GM18520 (cell line): ENCODE data around the gene DENND10.
A peak's percentile ranks its signal among the peaks of the same experiment; 100 is the strongest.

ENCODE experiments used
- ATAC-seq: cut with Tn5 transposase; IDR thresholded peaks from one replicate; pipeline ENCODE4 v1.9.1; 2021; ENCODE audit not compliant: unreplicated experiment

DENND10 gene, protein sequence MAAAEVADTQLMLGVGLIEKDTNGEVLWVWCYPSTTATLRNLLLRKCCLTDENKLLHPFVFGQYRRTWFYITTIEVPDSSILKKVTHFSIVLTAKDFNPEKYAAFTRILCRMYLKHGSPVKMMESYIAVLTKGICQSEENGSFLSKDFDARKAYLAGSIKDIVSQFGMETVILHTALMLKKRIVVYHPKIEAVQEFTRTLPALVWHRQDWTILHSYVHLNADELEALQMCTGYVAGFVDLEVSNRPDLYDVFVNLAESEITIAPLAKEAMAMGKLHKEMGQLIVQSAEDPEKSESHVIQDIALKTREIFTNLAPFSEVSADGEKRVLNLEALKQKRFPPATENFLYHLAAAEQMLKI

GRCh38 chr10:119103903-119104653 is at the start of gene DENND10:
TSS of gene DENND10 (plus strand) at chr10:119104113. CDS start at chr10:119104143, 30 bp downstream.
- ATAC-seq, result peak; percentile 68

GRCh38 chr10:119055472-119055871 is 48.4 kb upstream of the DENND10 start:
- ATAC-seq, result no peak

DNA sequence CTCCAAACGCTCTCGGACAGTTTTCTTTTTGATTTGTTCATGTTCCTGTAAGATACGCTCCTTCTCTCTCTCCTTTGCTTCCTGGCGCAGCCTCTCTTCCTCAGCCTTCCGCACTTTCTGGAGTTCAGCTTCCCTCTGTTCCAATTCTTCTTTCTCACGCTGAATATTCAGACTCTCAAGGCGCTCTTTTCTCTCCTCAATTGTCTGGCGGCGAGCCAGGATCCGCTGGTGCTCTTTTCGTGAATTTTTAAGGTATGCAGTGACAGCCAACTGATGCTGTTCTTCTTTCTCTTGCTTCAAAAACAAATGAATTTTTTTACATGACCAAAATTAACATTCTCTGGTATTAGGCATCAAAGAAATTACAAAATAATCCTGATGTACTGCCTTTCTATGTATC is 45.9 kb upstream of the DENND10 start:
- no peak for ATAC-seq

DNA sequence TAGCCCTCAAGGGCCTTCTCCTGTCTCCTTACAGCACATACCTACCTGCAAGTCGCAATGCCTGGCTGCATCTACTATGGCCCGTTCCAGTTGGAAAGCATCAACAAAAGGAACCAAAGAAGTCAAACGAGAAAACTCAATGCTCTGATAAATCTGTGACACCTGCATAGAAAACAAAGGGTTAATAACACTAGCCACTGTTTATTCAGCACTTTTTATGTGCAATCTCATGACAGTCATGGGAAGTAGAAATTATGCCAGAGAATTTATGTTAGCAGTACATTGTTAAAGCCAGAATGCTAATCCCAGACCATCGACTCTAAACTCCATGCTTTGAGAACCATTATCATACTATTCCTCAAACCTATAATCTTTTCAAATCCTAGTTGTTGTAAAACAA is 44.4 kb upstream of the DENND10 start:
- ATAC-seq, result no peak

DNA sequence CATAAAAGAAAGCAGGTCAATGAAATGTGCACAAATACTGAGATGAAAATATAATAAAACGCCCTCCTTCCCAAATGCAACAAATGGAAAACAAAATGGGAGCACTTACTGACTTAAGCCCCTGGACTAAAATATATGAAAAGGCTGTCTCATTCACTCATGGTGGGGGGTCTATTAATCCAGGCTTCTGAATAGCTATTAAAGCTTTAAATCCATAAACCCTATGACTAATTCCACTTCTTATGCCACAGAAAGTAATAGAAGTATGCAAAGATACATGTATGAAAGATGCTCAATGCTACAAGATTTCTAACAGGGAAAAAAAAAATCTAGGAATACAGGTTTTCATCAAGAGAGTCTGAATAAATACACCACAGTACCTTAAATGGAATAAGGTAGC is 43.8 kb upstream of the DENND10 start:
- ATAC-seq, result no peak

DNA sequence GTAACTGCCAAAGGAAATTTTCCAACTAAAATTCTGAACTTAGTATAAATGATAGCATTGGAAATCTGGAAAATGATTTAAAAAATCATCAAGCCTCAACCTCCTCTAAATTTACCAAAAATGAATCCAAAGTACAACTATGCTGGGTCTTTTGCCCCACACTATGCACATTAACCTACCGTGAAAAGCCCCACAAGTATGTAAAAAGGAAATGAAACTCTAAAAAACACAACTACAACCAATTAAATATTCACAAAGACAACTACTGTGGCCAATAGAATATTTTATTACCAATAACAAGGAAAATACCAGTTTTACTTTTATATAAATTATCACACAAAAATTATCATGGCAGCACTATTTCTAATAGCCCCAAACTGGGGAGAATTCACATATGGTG is 42.6 kb upstream of the DENND10 start:
- ATAC-seq, result no peak

- no peak for ATAC-seq
Measured at GRCh38 chr10:119061926-119062325, 42.0 kb upstream of the DENND10 start.

GRCh38 chr10:119070395-119071165 is 33.3 kb upstream of the DENND10 start:
- ATAC-seq, result no peak

- no peak for ATAC-seq
Measured at GRCh38 chr10:119073584-119073983, 30.3 kb upstream of the DENND10 start.

DNA sequence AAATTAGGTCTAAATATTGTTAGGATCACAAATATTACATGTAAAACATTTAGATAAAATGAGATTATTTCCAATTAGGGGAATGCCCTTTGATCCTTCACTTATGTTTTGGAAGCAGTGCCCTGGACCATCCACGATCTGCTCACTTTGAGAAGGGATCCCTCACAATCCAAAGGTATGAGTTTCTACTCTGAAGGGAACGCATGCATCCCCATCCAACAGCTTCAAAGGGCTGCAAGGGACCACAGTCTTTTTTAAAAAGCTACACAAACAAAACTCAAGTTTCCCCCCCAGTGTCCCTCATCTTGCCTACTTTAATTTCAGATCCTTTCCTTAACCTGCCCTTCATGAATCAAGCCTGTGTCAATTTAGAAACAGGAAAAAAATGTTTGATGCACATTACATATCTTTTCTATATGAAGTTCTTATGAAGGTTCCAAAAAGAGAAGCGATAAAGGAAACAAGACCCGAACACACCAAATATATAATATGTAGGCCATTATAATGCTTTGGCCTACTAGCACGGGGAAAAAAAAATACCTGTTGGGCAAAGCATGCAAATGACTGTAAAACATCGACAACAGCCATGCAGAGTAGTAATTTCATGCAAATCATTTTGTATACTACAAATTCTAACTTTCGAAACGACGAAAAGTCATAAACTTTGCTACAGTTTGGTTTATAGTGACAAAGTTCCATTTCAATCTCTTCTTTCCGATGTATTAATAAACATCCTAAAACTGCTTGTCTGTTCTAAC is 25.3 kb upstream of the DENND10 start:
- ATAC-seq, result no peak

GRCh38 chr10:119079599-119080520 is 24.1 kb upstream of the DENND10 start:
- ATAC-seq, result peak; percentile 36

- peak; percentile 81 for ATAC-seq
Measured at GRCh38 chr10:119080521-119081259, 23.2 kb upstream of the DENND10 start, which contains the start of gene EIF3A. TSS of gene EIF3A (minus strand) at chr10:119080817. CDS start at chr10:119080676, 141 bp downstream.

- ATAC-seq, result no peak
Measured at GRCh38 chr10:119084896-119085295, 19.0 kb upstream of the DENND10 start.

GRCh38 chr10:119087271-119087882 is 16.5 kb upstream of the DENND10 start:
- ATAC-seq, result no peak

GRCh38 chr10:119090026-119090795 is 13.7 kb upstream of the DENND10 start:
- peak; percentile 61 for ATAC-seq

GRCh38 chr10:119090968-119091367 is 12.9 kb upstream of the DENND10 start:
- no peak for ATAC-seq

- ATAC-seq, result no peak
Measured at GRCh38 chr10:119095640-119096039, 8.3 kb upstream of the DENND10 start.
